ENCODE data around the gene LPA. TPM values are rescaled to one million over a fixed set of nuclear protein-coding genes. Genes with fewer than 3 reads are reported as not detected.
"Not testable (repeated sequence)": the region's sequence is repeated elsewhere in the genome, so short reads cannot be mapped to it uniquely, and the experiment has no call there.

LPA gene
- total RNA-seq, 1 donor from 2014 or later = 0.30 TPM

DNA sequence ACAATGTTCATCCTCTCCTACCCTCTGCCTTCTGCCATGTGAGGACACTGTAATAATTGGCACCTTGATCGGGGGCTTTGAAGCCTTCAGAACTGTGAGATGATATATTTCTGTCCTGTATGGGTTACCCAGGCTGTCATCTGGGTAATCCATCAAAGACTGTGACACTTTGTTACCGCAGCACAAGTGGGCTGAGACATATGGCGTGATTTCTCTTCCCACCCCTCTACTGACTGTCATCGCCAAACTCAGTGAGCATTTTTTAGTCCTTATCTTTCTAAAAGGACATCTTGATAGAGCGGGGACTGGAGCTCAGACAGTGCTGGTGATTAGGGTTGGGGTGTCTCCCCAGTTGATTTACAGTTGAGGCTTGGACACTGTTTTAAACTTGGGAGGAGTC is 27.5 kb upstream of the LPA start:
- Histone ChIP-seq H3K4me3 (no peak overlapping the region), H3K27ac (no peak overlapping the region), H3K36me3 (no peaks in the 10 kb centered on the region), H3K27me3 (ENCODE audit: low read depth) (no peaks in the 10 kb centered on the region), H3K4me1 (no peaks in the 10 kb centered on the region), H3K9me3 (no peaks in the 10 kb centered on the region)
- ATAC-seq (no peak), DNase-seq (no peak)
- intact Hi-C loops (cut with DNase I) = no loop called here
- TF ChIP-seq, protein P1, sequence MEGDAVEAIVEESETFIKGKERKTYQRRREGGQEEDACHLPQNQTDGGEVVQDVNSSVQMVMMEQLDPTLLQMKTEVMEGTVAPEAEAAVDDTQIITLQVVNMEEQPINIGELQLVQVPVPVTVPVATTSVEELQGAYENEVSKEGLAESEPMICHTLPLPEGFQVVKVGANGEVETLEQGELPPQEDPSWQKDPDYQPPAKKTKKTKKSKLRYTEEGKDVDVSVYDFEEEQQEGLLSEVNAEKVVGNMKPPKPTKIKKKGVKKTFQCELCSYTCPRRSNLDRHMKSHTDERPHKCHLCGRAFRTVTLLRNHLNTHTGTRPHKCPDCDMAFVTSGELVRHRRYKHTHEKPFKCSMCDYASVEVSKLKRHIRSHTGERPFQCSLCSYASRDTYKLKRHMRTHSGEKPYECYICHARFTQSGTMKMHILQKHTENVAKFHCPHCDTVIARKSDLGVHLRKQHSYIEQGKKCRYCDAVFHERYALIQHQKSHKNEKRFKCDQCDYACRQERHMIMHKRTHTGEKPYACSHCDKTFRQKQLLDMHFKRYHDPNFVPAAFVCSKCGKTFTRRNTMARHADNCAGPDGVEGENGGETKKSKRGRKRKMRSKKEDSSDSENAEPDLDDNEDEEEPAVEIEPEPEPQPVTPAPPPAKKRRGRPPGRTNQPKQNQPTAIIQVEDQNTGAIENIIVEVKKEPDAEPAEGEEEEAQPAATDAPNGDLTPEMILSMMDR (IDR thresholded peaks at IDR 0.05) = no peak

GRCh38 chr6:160690458-160690857 is 26.4 kb upstream of the LPA start:
- H3K27ac ChIP-seq = no peak overlapping the region
- DNase-seq (no peak), ATAC-seq (no peak)
- H3K9me3 ChIP-seq = no peaks in the 10 kb centered on the region
- no peaks in the 10 kb centered on the region for H3K36me3 ChIP-seq
- no peaks in the 10 kb centered on the region for H3K4me1 ChIP-seq
- no peaks in the 10 kb centered on the region for H3K27me3 ChIP-seq (ENCODE audit: low read depth)
- intact Hi-C loops (cut with DNase I) = no loop called here
- TF ChIP-seq, protein P1 (IDR thresholded peaks at IDR 0.05) = no peak
- no peak overlapping the region for H3K4me3 ChIP-seq

DNA sequence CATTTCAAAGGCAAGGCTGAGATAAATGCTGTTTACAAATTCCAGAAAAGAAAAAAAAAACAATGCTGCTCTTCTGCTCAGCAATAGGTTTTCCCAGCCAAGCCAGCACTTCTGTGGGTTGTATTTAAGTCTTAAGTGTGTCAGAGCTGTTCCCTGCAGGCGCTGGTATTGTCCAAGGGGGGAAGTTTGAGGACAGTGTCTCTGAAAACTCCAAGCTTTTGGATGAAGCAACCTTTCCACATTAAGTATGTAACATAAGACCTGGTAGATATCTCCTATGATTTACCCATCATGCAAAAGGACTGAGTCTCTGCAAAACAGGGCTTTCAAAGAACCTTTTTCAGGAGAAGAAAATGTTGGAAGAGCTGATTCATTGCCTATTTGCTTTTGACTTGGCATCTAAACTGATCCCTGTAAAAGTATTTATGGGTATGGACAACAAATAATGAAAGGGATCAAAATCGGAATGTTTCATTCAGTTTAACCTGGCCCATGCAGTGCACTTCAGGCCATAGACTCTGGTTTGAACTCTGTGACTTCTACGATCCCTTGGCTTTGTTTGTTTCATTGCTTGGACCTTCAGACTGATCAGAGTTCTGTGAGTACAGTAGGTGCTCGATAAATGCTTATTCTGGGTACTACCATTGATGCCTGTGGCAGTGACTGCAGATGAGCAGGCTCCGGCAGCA is 21.8 kb upstream of the LPA start:
- TF ChIP-seq, protein P1 (IDR thresholded peaks at IDR 0.05) = no peak
- H3K9me3 ChIP-seq = no peaks in the 10 kb centered on the region
- H3K4me3 ChIP-seq = no peak overlapping the region
- no peak overlapping the region for H3K27ac ChIP-seq
- intact Hi-C loops (cut with DNase I) = no loop called here
- H3K36me3 ChIP-seq = no peaks in the 10 kb centered on the region
- ATAC-seq (no peak), DNase-seq (no peak)
- H3K4me1 ChIP-seq = no peaks in the 10 kb centered on the region
- H3K27me3 ChIP-seq (ENCODE audit: low read depth) = no peaks in the 10 kb centered on the region

DNA sequence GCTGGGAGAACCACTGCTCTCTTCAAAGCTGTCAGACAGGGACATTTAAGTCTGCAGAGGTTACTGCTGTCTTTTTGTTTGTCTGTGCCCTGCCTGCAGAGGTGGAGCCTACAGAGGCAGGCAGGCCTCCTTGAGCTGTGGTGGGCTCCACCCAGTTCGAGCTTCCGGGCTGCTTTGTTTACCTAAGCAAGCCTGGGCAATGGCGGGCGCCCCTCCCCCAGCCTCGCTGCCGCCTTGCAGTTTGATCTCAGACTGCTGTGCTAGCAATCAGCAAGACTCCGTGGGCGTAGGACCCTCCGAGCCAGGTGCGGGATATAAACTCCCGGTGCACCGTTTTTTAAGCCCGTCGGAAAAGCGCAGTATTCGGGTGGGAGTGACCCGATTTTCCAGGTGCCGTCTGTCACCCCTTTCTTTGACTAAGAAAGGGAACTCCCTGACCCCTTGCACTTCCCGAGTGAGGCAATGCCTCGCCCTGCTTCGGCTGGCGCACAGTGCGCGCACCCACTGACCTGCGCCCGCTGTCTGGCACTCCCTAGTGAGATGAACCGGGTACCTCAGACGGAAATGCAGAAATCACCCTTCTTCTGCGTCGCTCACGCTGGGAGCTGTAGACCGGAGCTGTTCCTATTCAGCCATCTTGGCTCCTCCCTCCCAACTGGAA is 21.2 kb upstream of the LPA start:
- H3K36me3 ChIP-seq; H3K27me3 ChIP-seq (ENCODE audit: low read depth); H3K4me3 ChIP-seq; intact Hi-C loops (cut with DNase I); H3K9me3 ChIP-seq; DNase-seq; H3K27ac ChIP-seq; ATAC-seq; H3K4me1 ChIP-seq: not testable (repeated sequence)

DNA sequence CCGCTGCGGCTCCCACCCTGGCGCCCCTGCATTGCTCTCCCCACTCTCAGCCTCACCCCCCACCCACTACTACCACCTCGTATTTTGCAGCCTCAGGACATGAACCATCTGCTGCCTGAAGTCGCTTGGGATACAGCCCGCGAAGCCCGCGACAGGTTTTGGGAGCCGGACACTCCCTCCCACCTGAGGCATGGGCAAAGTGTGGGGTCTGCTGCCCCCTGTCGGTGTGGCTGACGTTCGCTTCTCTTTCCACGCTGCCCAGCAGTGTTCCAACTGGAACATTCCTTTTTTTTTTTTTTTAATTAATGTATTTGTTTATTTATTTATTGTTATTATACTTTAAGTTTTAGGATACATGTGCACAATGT is 15.3 kb upstream of the LPA start:
- no peak for DNase-seq
- ATAC-seq = peak; percentile 45 to 81
- H3K4me3 ChIP-seq = no peak overlapping the region
- intact Hi-C loops (cut with DNase I) = no loop called here
- H3K4me1 ChIP-seq = no peaks in the 10 kb centered on the region
- H3K36me3 ChIP-seq = no peaks in the 10 kb centered on the region
- H3K27ac ChIP-seq = no peak overlapping the region
- no peaks in the 10 kb centered on the region for H3K27me3 ChIP-seq (ENCODE audit: low read depth)
- TF ChIP-seq, protein P1 (IDR thresholded peaks at IDR 0.05) = no peak
- no peaks in the 10 kb centered on the region for H3K9me3 ChIP-seq

GRCh38 chr6:160678744-160679401 is 14.8 kb upstream of the LPA start:
- ATAC-seq (peak; percentile 49 to 60), DNase-seq (no peak)
- no peaks in the 10 kb centered on the region for H3K36me3 ChIP-seq
- H3K4me1 ChIP-seq = no peaks in the 10 kb centered on the region
- H3K27ac ChIP-seq = no peak overlapping the region
- H3K9me3 ChIP-seq = no peaks in the 10 kb centered on the region
- no peak overlapping the region for H3K4me3 ChIP-seq
- intact Hi-C loops (cut with DNase I) = no loop called here
- H3K27me3 ChIP-seq (ENCODE audit: low read depth) = no peaks in the 10 kb centered on the region
- TF ChIP-seq, protein P1 (IDR thresholded peaks at IDR 0.05) = no peak

All from lower lobe of right lung (tissue), 2 donors.